B cell (primary cell): ENCODE results near the gene OTUD6A.

Experiments used
- EZH2 ChIP-seq: IDR thresholded peaks from 2 replicates; pipeline ENCODE4 v1.6.1; 2012; ENCODE audit warnings: borderline replicate concordance, low read depth, mild to moderate bottlenecking, moderate library complexity, low read length; ENCODE audit not compliant: insufficient read depth, poor library complexity, severe bottlenecking
- TF ChIP-seq, protein P1 (sequence below): fragments of 200-600 bp; IDR thresholded peaks from one replicate; pipeline ENCODE4 v1.8.0; 2022; ENCODE audit warnings: antibody characterized with exemption, mild to moderate bottlenecking

DNA sequence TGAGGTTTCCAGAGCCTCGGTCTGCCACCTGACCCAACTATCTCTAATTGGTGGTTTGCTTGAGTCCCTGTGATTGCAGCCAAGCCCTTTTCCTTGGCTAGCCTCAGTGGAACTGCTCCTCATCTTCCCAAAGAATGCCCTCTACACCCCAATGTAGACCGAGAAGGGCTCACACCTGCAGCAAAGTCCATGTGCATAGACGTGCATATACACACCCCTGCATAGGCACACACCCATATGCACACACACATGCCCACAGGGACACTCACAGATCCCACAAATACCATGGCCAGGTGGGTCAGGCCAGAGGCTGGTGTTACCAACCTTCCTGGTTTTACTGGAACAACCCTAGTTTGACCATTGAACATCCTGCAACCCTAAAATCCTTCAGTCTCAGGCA is 12.9 kb upstream of the OTUD6A start:
- TF ChIP-seq, protein P1, sequence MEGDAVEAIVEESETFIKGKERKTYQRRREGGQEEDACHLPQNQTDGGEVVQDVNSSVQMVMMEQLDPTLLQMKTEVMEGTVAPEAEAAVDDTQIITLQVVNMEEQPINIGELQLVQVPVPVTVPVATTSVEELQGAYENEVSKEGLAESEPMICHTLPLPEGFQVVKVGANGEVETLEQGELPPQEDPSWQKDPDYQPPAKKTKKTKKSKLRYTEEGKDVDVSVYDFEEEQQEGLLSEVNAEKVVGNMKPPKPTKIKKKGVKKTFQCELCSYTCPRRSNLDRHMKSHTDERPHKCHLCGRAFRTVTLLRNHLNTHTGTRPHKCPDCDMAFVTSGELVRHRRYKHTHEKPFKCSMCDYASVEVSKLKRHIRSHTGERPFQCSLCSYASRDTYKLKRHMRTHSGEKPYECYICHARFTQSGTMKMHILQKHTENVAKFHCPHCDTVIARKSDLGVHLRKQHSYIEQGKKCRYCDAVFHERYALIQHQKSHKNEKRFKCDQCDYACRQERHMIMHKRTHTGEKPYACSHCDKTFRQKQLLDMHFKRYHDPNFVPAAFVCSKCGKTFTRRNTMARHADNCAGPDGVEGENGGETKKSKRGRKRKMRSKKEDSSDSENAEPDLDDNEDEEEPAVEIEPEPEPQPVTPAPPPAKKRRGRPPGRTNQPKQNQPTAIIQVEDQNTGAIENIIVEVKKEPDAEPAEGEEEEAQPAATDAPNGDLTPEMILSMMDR, result no peak
- no peak for TF ChIP-seq EZH2
